MM.1S (cell line): ENCODE data around the gene GTF2H3.

Experiments
- DNase-seq: peaks from one replicate; pipeline ENCODE4 v3.0.0-alpha.2; 2015
- H2AFZ ChIP-seq: fragments of 300-600 bp; sonication (generic); 2 replicates; pipeline ENCODE4 v1.6.0; 2016; ENCODE audit warnings: antibody characterized with exemption, low read length
- H3F3A ChIP-seq: fragments of 300-600 bp; sonication (generic); 2 replicates; pipeline ENCODE4 v1.6.1; 2016; ENCODE audit warnings: mild to moderate bottlenecking, antibody characterized with exemption, low read length, moderate library complexity, mixed read lengths; ENCODE audit not compliant: insufficient read depth
- H3K27ac ChIP-seq: fragments of 300-600 bp; sonication (generic); 2 replicates; pipeline ENCODE4 v1.5.1; 2016; ENCODE audit warnings: mild to moderate bottlenecking, low read length
- H3K27me3 ChIP-seq: fragments of 300-600 bp; sonication (generic); replicated peaks from 2 replicates; pipeline ENCODE4 v1.6.0; 2016; ENCODE audit warnings: low read length; ENCODE audit not compliant: insufficient read depth
- H3K36me3 ChIP-seq: fragments of 300-600 bp; sonication (generic); replicated peaks from 2 replicates; pipeline ENCODE4 v1.6.1; 2016; ENCODE audit warnings: mild to moderate bottlenecking, low read length, mixed read lengths; ENCODE audit not compliant: insufficient read depth
- H3K4me1 ChIP-seq: fragments of 300-600 bp; sonication (generic); 2 replicates; pipeline ENCODE4 v1.6.1; 2016; ENCODE audit warnings: low read length, mixed read lengths
- H3K4me2 ChIP-seq: fragments of 300-600 bp; sonication (generic); 2 replicates; pipeline ENCODE4 v1.6.0; 2016; ENCODE audit warnings: low read depth, low read length
- H3K4me3 ChIP-seq: fragments of 300-600 bp; sonication (generic); 2 replicates; pipeline ENCODE4 v1.5.1; 2016; ENCODE audit warnings: low read length, mixed read lengths
- H3K79me2 ChIP-seq: fragments of 300-600 bp; sonication (generic); 2 replicates; pipeline ENCODE4 v1.6.1; 2016; ENCODE audit warnings: mixed run types, low read length, mixed read lengths
- H3K9ac ChIP-seq: fragments of 300-600 bp; sonication (generic); 2 replicates; pipeline ENCODE4 v1.6.1; 2016; ENCODE audit warnings: low read length, mixed read lengths
- H3K9me2 ChIP-seq: fragments of 300-600 bp; sonication (generic); replicated peaks from 2 replicates; pipeline ENCODE4 v1.6.1; 2016; ENCODE audit warnings: mild to moderate bottlenecking, low read length, mixed read lengths; ENCODE audit not compliant: insufficient read depth
- H3K9me3 ChIP-seq: fragments of 300-600 bp; sonication (generic); replicated peaks from 2 replicates; pipeline ENCODE4 v1.6.1; 2016; ENCODE audit warnings: mild to moderate bottlenecking, low read length, mixed read lengths; ENCODE audit not compliant: insufficient read depth
- H4K20me1 ChIP-seq: fragments of 300-600 bp; sonication (generic); 2 replicates; pipeline ENCODE4 v1.6.1; 2016; ENCODE audit warnings: mild to moderate bottlenecking, low read length, moderate library complexity, mixed read lengths; ENCODE audit not compliant: insufficient read depth
- EZH2 ChIP-seq: fragments of 300-600 bp; sonication (generic); optimal IDR thresholded peaks from 2 replicates; pipeline ENCODE3; 2017; ENCODE audit warnings: low read depth, mild to moderate bottlenecking, antibody characterized with exemption, low read length, mixed read lengths
- EZH2phosphoT487 ChIP-seq: fragments of 300-600 bp; sonication (generic); IDR thresholded peaks from 2 replicates; pipeline ENCODE4 v1.6.1; 2018; ENCODE audit warnings: antibody characterized with exemption, low read length
- TF ChIP-seq, protein P1 (sequence below): fragments of 300-600 bp; sonication (generic); IDR thresholded peaks from 2 replicates; pipeline ENCODE4 v1.5.1; 2016; ENCODE audit warnings: antibody characterized with exemption, low read length, mixed read lengths

The GTF2H3 gene

DNA sequence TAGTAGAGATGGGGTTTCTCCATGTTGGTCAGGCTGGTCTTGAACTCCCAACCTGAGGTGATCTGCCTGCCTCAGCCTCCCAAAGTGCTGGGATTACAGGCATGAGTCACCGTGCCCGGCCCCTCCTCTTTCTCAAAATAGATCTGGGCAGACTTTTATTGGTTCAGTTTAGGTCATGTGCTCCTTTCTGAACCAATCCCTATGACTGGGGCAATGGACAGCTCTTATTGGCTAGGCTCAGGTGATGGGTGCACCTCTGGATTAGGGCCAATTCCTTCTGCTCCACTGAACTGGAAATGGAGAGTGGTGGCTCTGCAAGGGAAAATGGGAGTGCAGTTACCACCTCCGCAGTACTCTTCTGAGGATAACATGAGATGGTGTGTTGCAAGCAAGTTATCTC is 72.3 kb downstream of the GTF2H3 start:
- DNase-seq = no peak
- no peaks in the 10 kb centered on the region for H3K36me3 ChIP-seq
- TF ChIP-seq EZH2 = no peak
- H2AFZ ChIP-seq = no peak overlapping the region
- no peaks in the 10 kb centered on the region for H3K9me2 ChIP-seq
- H3K27ac ChIP-seq = no peak overlapping the region
- H3K9ac ChIP-seq = no peak overlapping the region
- no peak overlapping the region for H3K4me2 ChIP-seq
- H3K79me2 ChIP-seq = no peaks in the 10 kb centered on the region
- H3F3A ChIP-seq = no peaks in the 10 kb centered on the region
- H3K4me3 ChIP-seq = no peak overlapping the region
- no peaks in the 10 kb centered on the region for H4K20me1 ChIP-seq
- no peaks in the 10 kb centered on the region for H3K9me3 ChIP-seq
- no peaks in the 10 kb centered on the region for H3K4me1 ChIP-seq
- no peaks in the 10 kb centered on the region for H3K27me3 ChIP-seq

DNA sequence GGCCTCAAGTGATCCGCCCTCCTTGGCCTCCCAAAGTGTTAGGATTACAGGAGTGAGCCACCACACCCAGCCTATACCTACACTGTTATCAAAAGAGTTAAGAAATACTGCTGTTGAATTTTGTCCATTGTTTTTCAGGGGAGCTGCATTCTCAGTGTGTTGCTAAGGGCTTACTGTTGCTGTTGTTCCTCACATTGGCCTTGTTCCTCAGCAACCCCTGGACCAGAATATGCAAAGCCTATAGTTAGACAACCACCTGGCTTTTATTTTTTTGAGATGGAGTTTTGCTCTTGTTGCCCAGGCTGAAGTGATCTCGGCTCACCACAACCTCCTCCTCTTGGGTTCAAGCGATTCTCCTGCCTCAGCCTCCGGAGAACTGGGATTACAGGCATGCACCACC is 73.8 kb downstream of the GTF2H3 start:
- Histone ChIP-seq H3K4me3 (no peak overlapping the region), H3K4me1 (no peaks in the 10 kb centered on the region), H3F3A (no peaks in the 10 kb centered on the region), H3K4me2 (no peak overlapping the region), H3K9ac (no peak overlapping the region), H3K36me3 (no peaks in the 10 kb centered on the region), H4K20me1 (no peaks in the 10 kb centered on the region), H3K9me3 (no peaks in the 10 kb centered on the region), H3K9me2 (no peaks in the 10 kb centered on the region), H3K27me3 (no peaks in the 10 kb centered on the region), H3K27ac (no peak overlapping the region), H3K79me2 (no peaks in the 10 kb centered on the region; the same call in 1 of the 2 replicates), H2AFZ (no peak overlapping the region)
- TF ChIP-seq, protein P1, sequence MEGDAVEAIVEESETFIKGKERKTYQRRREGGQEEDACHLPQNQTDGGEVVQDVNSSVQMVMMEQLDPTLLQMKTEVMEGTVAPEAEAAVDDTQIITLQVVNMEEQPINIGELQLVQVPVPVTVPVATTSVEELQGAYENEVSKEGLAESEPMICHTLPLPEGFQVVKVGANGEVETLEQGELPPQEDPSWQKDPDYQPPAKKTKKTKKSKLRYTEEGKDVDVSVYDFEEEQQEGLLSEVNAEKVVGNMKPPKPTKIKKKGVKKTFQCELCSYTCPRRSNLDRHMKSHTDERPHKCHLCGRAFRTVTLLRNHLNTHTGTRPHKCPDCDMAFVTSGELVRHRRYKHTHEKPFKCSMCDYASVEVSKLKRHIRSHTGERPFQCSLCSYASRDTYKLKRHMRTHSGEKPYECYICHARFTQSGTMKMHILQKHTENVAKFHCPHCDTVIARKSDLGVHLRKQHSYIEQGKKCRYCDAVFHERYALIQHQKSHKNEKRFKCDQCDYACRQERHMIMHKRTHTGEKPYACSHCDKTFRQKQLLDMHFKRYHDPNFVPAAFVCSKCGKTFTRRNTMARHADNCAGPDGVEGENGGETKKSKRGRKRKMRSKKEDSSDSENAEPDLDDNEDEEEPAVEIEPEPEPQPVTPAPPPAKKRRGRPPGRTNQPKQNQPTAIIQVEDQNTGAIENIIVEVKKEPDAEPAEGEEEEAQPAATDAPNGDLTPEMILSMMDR = no peak
- TF ChIP-seq EZH2 = no peak
- TF ChIP-seq EZH2phosphoT487 = no peak
- DNase-seq = no peak
